Type B pancreatic cell (in vitro differentiated cells): Measurements from ENCODE around the gene DKKL1. TPM values are rescaled to one million over a fixed set of nuclear protein-coding genes. Genes with fewer than 3 reads are reported as not detected.
"Not testable (repeated sequence)": the region's sequence is repeated elsewhere in the genome, so short reads cannot be mapped to it uniquely, and the experiment has no call there.

Experiments
- DNase-seq: peaks from one replicate; pipeline ENCODE4 v3.0.0; 2021; ENCODE audit warnings: mixed read lengths; ENCODE audit not compliant: unreplicated experiment; ENCODE audit errors: extremely low spot score
- H3K27ac Mint-ChIP-seq: 2 replicates; pipeline ENCODE4 v1.8.0; 2021; ENCODE audit warnings: mild to moderate bottlenecking, mixed read lengths
- H3K27me3 Mint-ChIP-seq: 2 replicates; pipeline ENCODE4 v1.8.0; 2021; ENCODE audit warnings: mixed read lengths
- H3K36me3 Mint-ChIP-seq: 2 replicates; pipeline ENCODE4 v1.8.0; 2021; ENCODE audit warnings: mixed read lengths
- H3K4me1 Mint-ChIP-seq: one replicate; pipeline ENCODE4 v1.8.0; 2021; ENCODE audit warnings: mixed read lengths; ENCODE audit not compliant: unreplicated experiment
- H3K4me3 Mint-ChIP-seq: 2 replicates; pipeline ENCODE4 v1.8.0; 2021; ENCODE audit warnings: mild to moderate bottlenecking, mixed read lengths
- H3K9me3 Mint-ChIP-seq: 2 replicates; pipeline ENCODE4 v1.8.0; 2021; ENCODE audit warnings: mixed read lengths
- CTCF ChIP-seq: fragments of 200-600 bp; sonication (generic); conservative IDR thresholded peaks from 2 replicates; pipeline ENCODE4 v1.5.0; 2021; ENCODE audit warnings: antibody characterized with exemption, mild to moderate bottlenecking
- total RNA-seq: library from RNA; stranded (reverse); gene quantifications from 2 replicates; pipeline ENCODE4 v1.2.1, GENCODE V29; 2021; ENCODE audit warnings: low replicate concordance

Gene DKKL1
- total RNA-seq, 1 donor from 2014 or later: 9.4 TPM

GRCh38 chr19:49326165-49326704 is 37.4 kb upstream of the DKKL1 start:
- H3K4me1 Mint-ChIP-seq: peaks cover 7% of the 10 kb centered on the region
- H3K36me3 Mint-ChIP-seq: peaks cover 20% of the 10 kb centered on the region
- H3K27ac Mint-ChIP-seq: no peak overlapping the region
- no peaks in the 10 kb centered on the region for H3K27me3 Mint-ChIP-seq
- no peak for DNase-seq
- H3K4me3 Mint-ChIP-seq: no peak overlapping the region
- H3K9me3 Mint-ChIP-seq: peaks cover 9% of the 10 kb centered on the region
- no peak for TF ChIP-seq CTCF

GRCh38 chr19:49327878-49328544 is 35.7 kb upstream of the DKKL1 start:
- peak; percentile 73 for TF ChIP-seq CTCF
- peaks cover 6% of the 10 kb centered on the region for H3K9me3 Mint-ChIP-seq
- H3K27me3 Mint-ChIP-seq: no peaks in the 10 kb centered on the region
- H3K4me1 Mint-ChIP-seq: peaks cover 7% of the 10 kb centered on the region
- peak; percentile 24 for DNase-seq
- H3K36me3 Mint-ChIP-seq: peaks cover 17% of the 10 kb centered on the region
- no peak overlapping the region for H3K4me3 Mint-ChIP-seq
- no peak overlapping the region for H3K27ac Mint-ChIP-seq

- H3K4me1 Mint-ChIP-seq: peaks cover 10% of the 10 kb centered on the region
- no peak overlapping the region for H3K27ac Mint-ChIP-seq
- no peak for DNase-seq
- no peaks in the 10 kb centered on the region for H3K27me3 Mint-ChIP-seq
- TF ChIP-seq CTCF: no peak
- H3K4me3 Mint-ChIP-seq: no peak overlapping the region
- H3K36me3 Mint-ChIP-seq: peaks cover 17% of the 10 kb centered on the region
- no peaks in the 10 kb centered on the region for H3K9me3 Mint-ChIP-seq
Measured at GRCh38 chr19:49328741-49329140, 34.9 kb upstream of the DKKL1 start.

DNA sequence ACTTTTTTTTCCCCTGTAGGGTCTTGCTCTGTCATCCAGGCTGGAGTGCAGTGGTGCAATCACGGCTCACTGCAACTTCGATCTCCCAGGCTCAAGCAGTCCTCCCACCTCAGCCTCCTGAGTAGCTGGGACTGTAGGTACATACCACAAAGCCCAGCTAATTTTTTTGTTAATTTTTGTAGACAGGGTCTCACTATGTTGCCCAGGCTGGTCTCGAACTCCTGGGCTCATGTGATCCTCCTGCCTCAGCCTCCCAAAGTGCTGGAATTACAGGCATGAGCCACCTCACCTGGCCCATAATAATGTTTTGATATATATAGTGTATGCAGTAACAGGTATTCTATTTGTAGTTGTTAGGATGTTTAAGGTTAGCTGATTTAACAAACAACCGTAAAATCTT is 32.5 kb upstream of the DKKL1 start:
- not testable (repeated sequence) for H3K9me3 Mint-ChIP-seq, H3K27me3 Mint-ChIP-seq, H3K27ac Mint-ChIP-seq, DNase-seq
- Mint-ChIP-seq H3K4me1 (peaks cover 10% of the 10 kb centered on the region), H3K36me3 (peaks cover 17% of the 10 kb centered on the region), H3K4me3 (peak overlapping the region; percentile 41)

GRCh38 chr19:49331616-49332055 is 32.0 kb upstream of the DKKL1 start:
- Mint-ChIP-seq H3K4me1 (peaks cover 10% of the 10 kb centered on the region), H3K27ac (no peak overlapping the region), H3K36me3 (peaks cover 17% of the 10 kb centered on the region), H3K27me3 (no peaks in the 10 kb centered on the region), H3K4me3 (peak overlapping the region; percentile 41), H3K9me3 (no peaks in the 10 kb centered on the region)
- no peak for TF ChIP-seq CTCF
- no peak for DNase-seq

GRCh38 chr19:49332691-49333417 is 30.8 kb upstream of the DKKL1 start:
- H3K36me3 Mint-ChIP-seq: peaks cover 11% of the 10 kb centered on the region
- H3K4me1 Mint-ChIP-seq, H3K27ac Mint-ChIP-seq, H3K9me3 Mint-ChIP-seq, DNase-seq, H3K4me3 Mint-ChIP-seq, H3K27me3 Mint-ChIP-seq: not testable (repeated sequence)
